DND-41 (cell line): ENCODE data around the gene GRAMD2B.

Experiments
- CTCF ChIP-seq: IDR thresholded peaks from 2 replicates; pipeline ENCODE4 v1.5.1; 2012; ENCODE audit warnings: borderline replicate concordance, low read length, moderate library complexity, mild to moderate bottlenecking; ENCODE audit not compliant: poor library complexity, severe bottlenecking; ENCODE audit errors: extremely low read depth
- EZH2 ChIP-seq: IDR thresholded peaks from 3 replicates; pipeline ENCODE4 v1.6.1; 2012; ENCODE audit warnings: borderline replicate concordance, low read depth, mild to moderate bottlenecking, moderate library complexity, low read length, inconsistent platforms; ENCODE audit not compliant: severe bottlenecking

GRCh38 chr5:126415789-126416188 lies 7.4 kb upstream of the GRAMD2B start:
- TF ChIP-seq CTCF: no peak
- no peak for TF ChIP-seq EZH2
